ENCODE results near the gene ACTN3. TPM values are rescaled to one million over a fixed set of nuclear protein-coding genes. Genes with fewer than 3 reads are reported as not detected.
"Not testable (repeated sequence)": the region's sequence is repeated elsewhere in the genome, so short reads cannot be mapped to it uniquely, and the experiment has no call there.

ACTN3 gene
- total and polyA plus RNA-seq, 7 donors = under 0.01 TPM; not detected in 6

DNA sequence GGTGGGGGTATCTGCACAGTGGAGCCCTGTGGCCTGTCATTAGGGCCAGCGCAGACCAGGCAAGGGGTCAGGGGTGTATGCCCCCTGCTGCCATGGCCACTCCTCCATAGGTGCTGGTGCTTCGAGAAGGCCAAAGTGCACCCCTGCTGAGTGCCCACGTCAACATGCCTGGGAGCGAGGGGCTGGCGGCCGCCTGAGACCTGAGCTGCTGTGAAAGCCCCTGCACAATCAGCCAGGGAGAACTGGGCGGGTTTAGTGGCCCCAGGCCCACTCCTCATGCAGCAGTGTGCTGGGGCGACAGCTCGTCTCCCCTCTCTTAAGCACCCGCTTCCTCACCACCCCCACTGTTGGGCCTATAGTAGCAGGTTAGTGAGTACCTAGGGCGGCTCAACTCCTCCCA lies 14.9 kb upstream of the ACTN3 start:
- intact Hi-C loops (cut with DNase I) = no loop called here
- Histone ChIP-seq H3K4me1 (no peaks in the 10 kb centered on the region), H3K27ac (no peak overlapping the region), H3K9me3 (no peaks in the 10 kb centered on the region), H3K27me3 (no peaks in the 10 kb centered on the region), H3K4me3 (no peak overlapping the region), H3K36me3 (peaks cover 4 to 75% (median 24%) of the 10 kb centered on the region in 4 donors)
- WGBS, 2 donors = 96% methylated on average over 11 of the region's 11 CpGs
- DNase-seq = no peak
- TF ChIP-seq POLR2AphosphoS5 (IDR thresholded peaks at IDR 0.05) (no peak), EP300 (IDR thresholded peaks at IDR 0.05) (no peak), POLR2A (IDR thresholded peaks at IDR 0.05) (no peak)
- TF ChIP-seq, protein P1, sequence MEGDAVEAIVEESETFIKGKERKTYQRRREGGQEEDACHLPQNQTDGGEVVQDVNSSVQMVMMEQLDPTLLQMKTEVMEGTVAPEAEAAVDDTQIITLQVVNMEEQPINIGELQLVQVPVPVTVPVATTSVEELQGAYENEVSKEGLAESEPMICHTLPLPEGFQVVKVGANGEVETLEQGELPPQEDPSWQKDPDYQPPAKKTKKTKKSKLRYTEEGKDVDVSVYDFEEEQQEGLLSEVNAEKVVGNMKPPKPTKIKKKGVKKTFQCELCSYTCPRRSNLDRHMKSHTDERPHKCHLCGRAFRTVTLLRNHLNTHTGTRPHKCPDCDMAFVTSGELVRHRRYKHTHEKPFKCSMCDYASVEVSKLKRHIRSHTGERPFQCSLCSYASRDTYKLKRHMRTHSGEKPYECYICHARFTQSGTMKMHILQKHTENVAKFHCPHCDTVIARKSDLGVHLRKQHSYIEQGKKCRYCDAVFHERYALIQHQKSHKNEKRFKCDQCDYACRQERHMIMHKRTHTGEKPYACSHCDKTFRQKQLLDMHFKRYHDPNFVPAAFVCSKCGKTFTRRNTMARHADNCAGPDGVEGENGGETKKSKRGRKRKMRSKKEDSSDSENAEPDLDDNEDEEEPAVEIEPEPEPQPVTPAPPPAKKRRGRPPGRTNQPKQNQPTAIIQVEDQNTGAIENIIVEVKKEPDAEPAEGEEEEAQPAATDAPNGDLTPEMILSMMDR (IDR thresholded peaks at IDR 0.05) = no peak

DNA sequence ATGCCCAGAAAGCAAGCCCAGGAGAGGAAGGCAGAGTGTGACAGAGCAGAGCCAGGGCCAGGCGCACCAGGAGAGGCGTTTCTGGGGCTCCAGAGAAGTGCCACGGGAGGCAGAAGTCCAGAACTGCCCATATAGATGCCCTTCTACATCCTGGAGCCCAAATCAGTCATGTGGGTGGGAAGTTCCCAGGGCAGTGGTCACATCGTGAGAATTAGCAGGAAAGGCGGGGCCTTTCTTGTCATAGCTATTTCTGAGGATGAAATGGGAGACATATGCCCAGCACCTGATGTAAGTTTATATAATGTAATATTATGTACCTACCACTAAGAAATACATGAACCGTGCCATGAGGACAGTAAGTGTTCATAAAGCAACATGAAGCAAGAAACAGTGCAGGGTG lies 13.9 kb upstream of the ACTN3 start:
- H3K27me3 ChIP-seq = no peaks in the 10 kb centered on the region
- TF ChIP-seq EP300 (IDR thresholded peaks at IDR 0.05) (no peak), POLR2A (IDR thresholded peaks at IDR 0.05) (no peak), POLR2AphosphoS5 (IDR thresholded peaks at IDR 0.05) (no peak)
- TF ChIP-seq, protein P1 (IDR thresholded peaks at IDR 0.05) = no peak
- no peaks in the 10 kb centered on the region for H3K9me3 ChIP-seq
- no peak overlapping the region for H3K27ac ChIP-seq
- H3K4me3 ChIP-seq = no peak overlapping the region
- H3K36me3 ChIP-seq = peaks cover 4 to 72% (median 22%) of the 10 kb centered on the region in 4 donors
- no peak for DNase-seq
- no peaks in the 10 kb centered on the region for H3K4me1 ChIP-seq
- 80 to 82% methylated on average over 6 of the region's 6 CpGs for WGBS, 2 donors
- intact Hi-C loops (cut with DNase I) = no loop called here

DNA sequence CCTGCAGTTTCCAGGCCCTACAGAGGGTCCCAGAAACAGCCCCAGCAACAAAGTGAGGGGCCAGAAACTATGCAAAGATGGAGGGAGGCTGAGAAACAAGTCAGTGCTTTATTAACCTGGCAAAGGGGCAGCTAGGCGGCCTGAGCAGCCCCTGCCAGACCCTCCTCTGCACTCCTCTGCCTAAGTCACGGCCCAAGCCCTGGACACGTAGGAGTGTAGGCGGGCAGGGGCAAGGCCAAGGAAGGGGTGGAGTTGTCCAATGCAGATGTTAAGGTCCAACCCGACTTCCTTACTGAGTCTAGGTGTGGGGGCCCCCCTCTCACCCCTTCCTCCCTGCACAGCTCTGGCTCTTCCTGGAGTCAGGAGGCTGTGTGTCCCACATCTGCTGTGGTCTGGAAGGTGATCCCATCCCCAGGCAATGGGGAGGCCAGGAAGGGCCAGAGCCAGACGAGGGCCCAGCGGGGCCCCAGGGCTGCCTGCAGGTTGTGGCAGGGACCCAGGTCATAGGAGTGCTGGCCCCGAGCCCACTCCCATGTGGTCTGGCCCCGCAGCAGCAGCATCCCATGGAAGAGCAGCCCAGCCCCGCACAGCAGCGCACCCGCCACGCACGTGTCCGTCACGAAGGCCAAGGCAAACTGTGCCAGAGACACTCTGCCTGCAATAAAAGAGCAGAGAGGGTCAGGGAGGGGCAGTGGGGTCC lies 7.4 kb upstream of the ACTN3 start:
- Histone ChIP-seq H3K27me3 (no peaks in the 10 kb centered on the region), H3K9me3 (no peaks in the 10 kb centered on the region), H3K27ac (no peak overlapping the region), H3K4me1 (peaks cover 0 to 12% (median 10%) of the 10 kb centered on the region in 4 donors), H3K36me3 (peaks cover 4 to 61% (median 14%) of the 10 kb centered on the region in 4 donors), H3K4me3 (no peak overlapping the region)
- intact Hi-C loops (cut with DNase I) = no loop called here
- TF ChIP-seq, protein P1 (IDR thresholded peaks at IDR 0.05) = no peak
- no peak for TF ChIP-seq POLR2A (IDR thresholded peaks at IDR 0.05)
- peak in 1 of 4 donors; percentile 7 for TF ChIP-seq POLR2AphosphoS5 (IDR thresholded peaks at IDR 0.05)
- TF ChIP-seq EP300 (IDR thresholded peaks at IDR 0.05) = no peak
- WGBS, 2 donors = 87 to 90% methylated on average over 16 of the region's 16 CpGs
- DNase-seq = no peak

DNA sequence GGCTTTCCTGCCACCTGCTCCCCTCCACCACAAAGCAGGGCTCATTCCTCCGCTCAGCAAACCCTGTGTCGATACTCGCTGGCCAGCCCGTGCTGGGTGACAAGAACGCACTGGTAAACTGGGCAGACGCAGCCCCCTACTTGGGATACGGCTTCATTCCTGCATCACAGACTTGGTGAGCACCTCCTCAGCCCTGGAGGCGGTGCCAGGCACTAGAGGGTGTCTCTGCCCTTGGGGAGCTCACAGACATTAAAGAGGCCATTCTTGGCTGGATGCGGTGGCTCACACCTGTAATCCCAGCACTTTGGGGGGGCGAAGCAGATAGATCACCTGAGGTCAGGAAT lies 6.9 kb upstream of the ACTN3 start:
- no peak overlapping the region for H3K27ac ChIP-seq
- no peak overlapping the region for H3K4me3 ChIP-seq
- no peaks in the 10 kb centered on the region for H3K9me3 ChIP-seq
- intact Hi-C loops (cut with DNase I) = no loop called here
- peaks cover 4 to 58% (median 14%) of the 10 kb centered on the region in 4 donors for H3K36me3 ChIP-seq
- no peaks in the 10 kb centered on the region for H3K27me3 ChIP-seq
- WGBS, 2 donors = 93 to 97% methylated on average over 10 of the region's 10 CpGs
- no peak for DNase-seq
- TF ChIP-seq POLR2AphosphoS5 (IDR thresholded peaks at IDR 0.05) (no peak), POLR2A (IDR thresholded peaks at IDR 0.05) (no peak)
- TF ChIP-seq, protein P1 (IDR thresholded peaks at IDR 0.05) = no peak
- H3K4me1 ChIP-seq = peaks cover 0 to 17% (median 12%) of the 10 kb centered on the region in 4 donors

DNA sequence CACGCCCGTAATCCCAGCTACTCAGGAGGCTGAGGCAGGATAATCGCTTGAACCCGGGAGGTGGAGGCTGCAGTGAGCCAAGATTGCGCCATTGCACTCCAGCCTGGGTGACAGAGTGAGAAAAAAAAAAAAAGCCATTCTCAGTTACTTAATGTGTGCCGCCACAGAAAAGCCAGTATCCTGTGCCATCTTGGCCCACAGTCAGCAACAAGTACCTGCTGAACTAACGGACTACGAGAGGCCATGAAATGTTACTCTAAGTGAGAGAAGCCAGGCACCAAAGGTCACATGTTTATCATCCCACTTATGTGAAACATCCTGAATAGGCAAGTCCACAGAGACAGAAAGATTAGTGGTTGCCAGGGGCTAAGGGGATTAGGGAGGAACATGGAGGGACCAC lies 6.1 kb upstream of the ACTN3 start:
- H3K36me3 ChIP-seq = peaks cover 3 to 51% (median 14%) of the 10 kb centered on the region in 4 donors
- WGBS, 2 donors = 91 to 93% methylated on average over 8 of the region's 8 CpGs

More for the DNA sequence above, 6.1 kb upstream of the ACTN3 start:
- peaks cover 0 to 25% (median 19%) of the 10 kb centered on the region in 4 donors for H3K4me1 ChIP-seq
- H3K27ac ChIP-seq; H3K27me3 ChIP-seq; intact Hi-C loops (cut with DNase I); H3K4me3 ChIP-seq; H3K9me3 ChIP-seq; DNase-seq: not testable (repeated sequence)

Measured in sigmoid colon (tissue), 7 donors.